Hematopoietic multipotent progenitor cell treated with erythropoietin and hydrocortisone succinate and interleukin-3 and kit ligand, for 4 days (in vitro differentiated cells): Measurements from ENCODE around the gene MTUS2.

Source experiments
- DNase-seq: peaks from one replicate; pipeline ENCODE4 v3.0.0-alpha.2; 2015

Gene MTUS2

GRCh38 chr13:28859717-28860116 lies 39.6 kb downstream of the MTUS2 start:
- no peak for DNase-seq

DNA sequence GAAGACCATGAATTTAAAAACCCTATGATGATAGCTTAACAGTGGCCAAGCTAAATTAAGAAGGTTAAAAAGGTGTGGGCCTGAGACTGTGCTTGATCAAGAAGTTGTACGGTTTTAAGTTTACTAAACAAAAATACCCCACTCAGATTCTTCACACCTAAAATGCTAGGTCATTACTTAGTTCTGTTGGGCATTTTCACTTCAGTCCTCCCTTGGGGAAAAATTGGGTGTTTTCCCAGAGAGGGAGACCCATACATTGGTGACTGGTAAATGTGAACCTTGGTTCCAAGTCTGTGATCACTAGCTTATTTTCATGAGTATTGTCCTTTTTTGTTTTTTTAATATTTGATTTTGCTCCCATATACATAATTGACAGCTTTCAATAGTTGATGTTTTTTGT lies 44.4 kb downstream of the MTUS2 start:
- DNase-seq = no peak

DNA sequence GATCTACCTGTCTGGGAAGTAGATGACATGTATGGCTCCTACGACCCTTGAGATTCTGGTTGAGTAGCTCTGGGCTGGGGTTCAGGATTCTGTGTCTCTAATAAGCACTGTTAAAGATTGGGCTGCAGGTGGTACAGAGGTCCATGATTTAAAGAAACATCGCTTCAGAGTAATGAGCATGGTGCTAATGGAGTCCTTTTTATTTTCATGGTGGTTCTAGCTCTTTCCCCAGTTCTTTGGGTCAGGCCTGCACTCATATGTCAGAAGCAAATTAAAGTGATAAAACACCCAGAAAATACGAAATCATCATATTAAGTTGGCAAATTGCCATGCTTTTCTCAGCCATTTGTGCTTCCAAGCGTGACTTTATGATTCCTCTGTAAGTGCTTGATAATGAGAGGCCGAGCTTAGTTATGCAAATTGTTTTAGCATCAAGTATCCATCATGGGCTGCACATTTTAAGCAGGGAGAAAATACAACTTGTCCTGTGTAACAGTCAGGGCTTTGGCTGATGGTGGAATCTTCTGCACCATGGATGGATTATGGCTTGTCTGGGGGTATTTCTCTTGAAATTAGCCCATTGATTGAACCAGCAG lies 45.1 kb downstream of the MTUS2 start:
- no peak for DNase-seq

- DNase-seq = no peak
These were observed 45.8 kb downstream of the MTUS2 start for GRCh38 chr13:28865951-28866350.

GRCh38 chr13:28866932-28867331 lies 46.8 kb downstream of the MTUS2 start:
- no peak for DNase-seq

GRCh38 chr13:28867564-28867963 lies 47.4 kb downstream of the MTUS2 start:
- DNase-seq = no peak

DNA sequence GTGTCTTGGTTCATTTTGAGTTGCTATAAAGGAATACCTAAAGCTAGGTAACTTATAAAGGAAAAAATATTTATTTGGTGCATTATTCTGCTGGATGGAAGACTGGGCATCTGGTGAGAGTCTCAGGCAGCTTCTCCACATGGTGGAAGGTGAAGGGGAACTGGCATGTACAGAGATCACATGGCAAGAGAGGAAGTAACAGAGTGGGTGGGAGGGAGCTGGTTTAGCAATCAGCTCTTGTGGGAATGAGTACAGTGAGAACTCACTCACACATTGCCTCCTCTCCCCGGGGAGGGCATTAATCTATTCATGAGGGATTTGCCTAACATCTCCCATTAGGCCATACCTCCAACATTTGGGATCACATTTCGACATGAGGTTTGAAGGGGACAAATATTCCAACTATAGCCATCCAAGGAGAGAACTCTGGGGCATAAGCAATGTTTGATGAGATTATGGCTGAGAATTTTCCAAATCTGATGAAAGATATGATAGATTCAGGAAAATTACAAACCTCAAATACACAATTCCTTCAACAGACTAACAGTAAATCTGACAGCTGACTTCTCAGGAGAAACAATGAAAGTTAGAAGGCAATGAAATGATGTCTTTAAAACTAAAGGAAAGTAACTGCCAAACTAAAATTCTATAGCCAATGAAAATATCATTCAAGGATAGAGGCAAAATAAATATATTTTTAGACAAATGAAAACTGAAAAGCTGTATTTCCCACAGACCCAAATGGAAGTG lies 52.5 kb downstream of the MTUS2 start:
- DNase-seq = peak; percentile 11

DNA sequence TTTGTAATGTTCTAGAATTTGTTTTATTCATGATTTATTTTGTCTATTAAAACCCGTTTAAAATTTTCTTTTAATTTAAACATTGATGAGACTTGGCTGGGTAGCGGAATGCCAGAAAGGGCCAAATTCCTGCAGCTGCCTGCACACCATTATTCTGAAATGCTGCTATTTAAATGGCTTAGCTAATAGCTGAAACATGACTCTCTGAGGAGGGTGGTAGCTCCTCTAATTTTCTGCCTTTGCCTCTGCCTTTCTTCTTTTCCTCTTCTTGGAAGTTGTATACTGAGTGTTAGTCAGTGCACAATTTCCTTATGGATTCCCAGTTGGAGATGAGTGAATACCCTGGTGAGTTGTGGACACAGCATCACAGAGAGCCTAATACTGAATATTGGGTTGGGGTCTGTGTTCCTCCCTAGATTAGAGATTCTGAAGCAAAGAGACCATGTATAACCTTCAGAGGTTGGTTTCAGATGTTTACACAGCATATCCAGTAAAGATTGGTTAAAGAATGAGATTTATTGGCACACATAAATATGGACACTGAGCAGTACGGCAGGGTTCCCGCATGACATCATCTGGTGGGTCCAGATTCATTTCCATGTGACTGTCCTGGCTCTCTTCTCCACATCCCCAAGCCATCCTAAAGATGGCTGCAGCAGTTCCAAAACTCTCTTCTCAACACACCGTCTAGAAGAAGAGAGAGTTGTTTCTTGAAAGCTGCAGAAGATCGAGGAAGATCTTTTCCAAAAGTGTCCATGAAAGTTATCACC lies 55.9 kb downstream of the MTUS2 start:
- no peak for DNase-seq

DNA sequence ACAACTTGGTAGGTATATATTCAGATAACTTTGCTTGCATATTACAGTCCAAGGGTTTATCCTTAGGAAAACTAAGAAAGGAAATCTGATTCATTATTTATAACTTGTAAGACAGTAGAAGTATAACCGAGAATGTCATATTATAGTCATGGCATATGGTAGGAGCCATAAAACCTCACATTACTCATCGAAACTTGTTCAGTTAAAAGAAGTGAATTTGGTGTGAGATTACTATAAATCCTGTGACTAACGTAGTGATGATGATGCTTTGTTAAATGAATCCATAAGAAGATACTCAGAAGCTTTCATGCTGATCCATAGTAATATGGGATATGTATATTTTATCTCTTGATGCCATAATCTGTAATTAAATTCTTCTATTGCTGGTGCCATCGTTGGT lies 57.3 kb downstream of the MTUS2 start:
- no peak for DNase-seq

DNA sequence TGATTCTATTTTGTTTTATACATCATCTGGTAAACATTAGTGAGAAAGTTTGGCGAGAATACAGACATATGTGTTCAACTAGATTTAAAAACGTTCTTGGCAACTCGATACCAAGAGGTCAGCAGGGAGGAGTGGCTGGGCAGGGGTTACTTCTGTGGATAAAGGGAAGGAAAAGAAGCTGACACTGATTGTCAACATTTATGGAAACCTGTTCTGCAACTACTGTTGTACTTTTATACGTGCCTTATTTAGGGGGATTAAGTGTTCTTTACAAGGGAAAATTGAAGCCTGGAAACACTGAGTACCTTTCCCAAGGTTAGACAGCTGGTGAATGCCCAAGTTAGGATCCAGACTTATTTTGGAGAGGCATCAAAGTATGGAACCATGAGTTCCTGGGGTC lies 65.0 kb downstream of the MTUS2 start:
- no peak for DNase-seq

DNA sequence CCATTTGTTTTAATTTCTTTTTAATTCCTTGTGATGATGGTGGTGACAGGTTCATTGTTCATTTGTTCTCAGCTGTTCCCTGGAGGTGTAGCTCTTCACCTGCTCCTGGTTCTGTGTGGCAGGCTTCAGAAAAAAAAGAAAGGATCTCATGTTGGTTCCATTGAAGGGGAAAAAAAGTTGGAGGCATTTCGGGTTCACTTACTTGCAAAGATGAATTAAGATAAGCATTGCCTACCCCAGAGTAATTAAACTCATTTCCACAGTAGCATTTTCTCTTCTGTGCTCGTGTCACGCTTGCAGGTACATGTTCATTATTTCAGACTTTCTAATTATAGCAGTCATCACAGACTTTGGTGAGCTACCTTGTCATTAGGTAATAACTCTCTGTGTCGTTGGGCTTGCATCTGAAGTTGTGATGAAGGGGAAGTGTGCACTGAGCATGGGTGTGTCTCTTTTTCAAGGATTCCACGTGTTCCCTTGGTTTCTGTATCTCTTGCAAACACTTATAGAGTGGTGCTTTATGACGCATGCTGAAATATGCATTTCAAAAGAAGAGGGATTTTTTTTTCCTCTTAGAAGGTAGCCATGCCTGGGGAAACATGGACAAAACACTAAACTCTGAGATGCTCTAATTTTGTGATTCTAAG lies 69.1 kb downstream of the MTUS2 start:
- DNase-seq = no peak

- DNase-seq = no peak
These were observed 70.6 kb downstream of the MTUS2 start for GRCh38 chr13:28890712-28891111.

GRCh38 chr13:28918030-28918429 lies 97.9 kb downstream of the MTUS2 start:
- no peak for DNase-seq

DNA sequence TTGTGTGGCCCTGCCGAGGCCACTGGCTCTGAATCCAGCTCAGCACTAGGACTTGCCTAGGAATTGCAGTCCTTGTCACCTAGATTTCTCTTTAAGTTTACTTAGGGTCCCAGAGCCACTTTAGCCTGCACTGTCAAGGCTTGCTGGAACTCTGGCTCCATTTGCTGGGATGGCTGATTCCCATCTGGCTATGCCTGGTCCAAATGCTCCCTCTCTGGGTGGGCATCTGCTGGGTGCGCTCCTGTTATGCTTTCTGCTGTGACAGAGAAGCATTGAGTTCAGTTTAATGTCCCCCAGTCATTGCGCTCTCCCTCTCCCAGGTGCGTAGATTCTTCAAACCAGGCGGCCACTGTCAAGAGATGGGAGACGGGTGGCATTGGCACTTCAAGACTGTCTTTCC lies 102.2 kb downstream of the MTUS2 start:
- no peak for DNase-seq

- no peak for DNase-seq
These were observed 115.0 kb downstream of the MTUS2 start for GRCh38 chr13:28935104-28935503.

DNA sequence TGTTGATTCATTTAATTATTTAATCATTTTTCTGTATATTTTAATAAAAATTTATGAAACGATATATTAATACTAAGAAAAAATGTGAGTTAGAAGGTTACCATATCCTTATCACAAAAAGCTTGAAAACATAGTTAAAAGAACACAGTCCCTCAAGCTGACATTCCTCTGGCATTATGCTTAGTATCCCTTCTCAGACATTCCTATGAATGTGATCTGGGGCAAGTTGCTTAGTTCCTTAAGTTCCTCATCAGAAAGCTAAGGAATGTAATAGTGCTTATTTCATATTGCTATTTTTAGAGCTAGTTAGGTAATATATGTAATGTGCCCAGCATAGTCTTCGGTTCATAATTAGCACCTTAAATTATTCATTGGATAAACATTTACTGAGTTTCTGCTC lies 122.8 kb downstream of the MTUS2 start:
- DNase-seq = no peak

DNA sequence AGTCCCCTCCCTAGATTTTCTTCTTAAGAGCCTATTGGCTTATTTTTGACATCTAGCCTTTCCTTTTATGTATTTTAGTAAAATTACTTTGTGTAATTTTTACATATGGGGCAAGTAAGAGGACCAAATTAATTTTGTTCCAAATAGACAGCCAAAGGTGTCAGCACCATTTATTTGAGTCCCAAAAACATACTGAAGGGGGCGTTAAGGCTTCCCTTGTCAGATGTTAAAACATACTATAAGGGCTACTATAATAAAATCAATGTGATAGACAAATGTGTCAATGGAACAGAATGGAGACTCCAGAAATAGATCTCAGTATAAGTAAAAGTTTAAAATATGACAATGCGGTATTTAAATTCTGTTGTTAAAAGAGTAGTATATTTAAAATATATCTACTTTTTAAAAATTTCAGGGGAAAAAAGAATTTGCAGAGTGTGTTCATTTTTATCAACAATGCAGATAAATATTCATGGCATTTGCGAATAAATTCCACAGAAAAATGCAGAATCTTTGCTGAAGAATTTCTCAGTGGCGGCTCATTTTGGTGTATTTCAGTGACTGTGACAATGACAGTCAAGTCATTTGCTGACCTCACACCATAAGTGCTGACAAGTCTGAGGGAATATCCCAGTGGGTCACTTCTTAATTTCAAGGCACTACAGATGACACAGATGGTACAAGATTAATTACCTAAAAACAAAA lies 133.7 kb downstream of the MTUS2 start:
- DNase-seq = peak; percentile 7

GRCh38 chr13:28954419-28954725 lies 134.2 kb downstream of the MTUS2 start:
- no peak for DNase-seq

DNA sequence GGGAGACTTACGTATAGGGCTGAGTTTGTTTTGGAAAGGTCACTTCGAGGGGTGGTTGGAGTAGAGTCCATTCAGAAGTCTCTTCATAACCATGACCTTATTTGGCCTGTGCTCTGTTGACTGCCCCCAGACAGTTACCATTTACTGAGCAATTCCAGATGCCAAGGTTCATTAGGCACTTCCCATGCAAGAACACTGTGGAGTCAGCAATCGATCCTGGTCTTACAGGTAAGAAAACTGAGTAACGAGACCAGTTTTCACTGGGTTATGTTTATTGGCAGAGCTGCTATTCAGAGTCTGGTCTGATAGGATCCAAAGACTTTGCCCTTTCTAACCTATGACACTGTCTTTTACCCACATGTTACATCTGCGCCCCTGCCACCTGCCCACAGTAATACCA lies 134.7 kb downstream of the MTUS2 start:
- DNase-seq = no peak

GRCh38 chr13:28955264-28955966 lies 135.3 kb downstream of the MTUS2 start:
- no peak for DNase-seq

DNA sequence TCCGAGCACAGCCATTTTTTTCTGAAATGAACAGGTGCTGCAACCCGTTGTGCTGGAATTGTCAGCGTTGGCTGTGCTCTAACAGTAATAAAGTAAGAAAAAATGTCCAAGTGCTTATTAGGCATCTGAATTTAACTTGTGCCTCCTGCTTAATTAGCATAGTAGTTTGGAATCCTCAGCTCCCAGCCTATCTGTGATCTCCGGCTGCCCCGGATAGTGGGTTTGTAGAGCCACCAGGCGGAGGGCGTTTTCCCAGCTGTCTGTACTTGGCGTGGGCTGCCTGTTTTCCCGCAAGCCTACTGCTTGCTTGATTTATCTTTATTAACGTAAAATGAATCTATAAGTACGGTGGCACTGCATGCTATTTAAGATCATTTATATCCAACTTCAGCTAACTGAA lies 137.9 kb downstream of the MTUS2 start:
- no peak for DNase-seq

DNA sequence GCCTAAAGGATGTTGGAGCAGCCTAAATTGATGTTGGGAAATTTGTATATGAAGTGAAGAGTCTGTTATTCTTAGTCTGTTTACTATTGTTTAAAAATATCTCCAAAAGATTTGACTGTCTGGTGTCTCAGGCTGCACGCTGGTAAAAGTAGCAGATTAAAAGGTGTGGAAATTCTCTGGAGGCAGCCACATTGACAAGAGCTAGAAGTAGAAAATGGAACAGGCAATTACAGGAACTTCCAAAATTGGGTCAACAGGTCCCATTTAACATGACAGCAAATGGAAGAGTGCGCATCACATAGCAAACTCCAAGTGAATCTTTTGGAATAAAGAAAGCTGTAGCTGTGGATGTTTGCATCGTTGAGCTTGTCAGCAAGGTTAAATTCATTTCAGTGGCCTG lies 138.3 kb downstream of the MTUS2 start:
- no peak for DNase-seq

DNA sequence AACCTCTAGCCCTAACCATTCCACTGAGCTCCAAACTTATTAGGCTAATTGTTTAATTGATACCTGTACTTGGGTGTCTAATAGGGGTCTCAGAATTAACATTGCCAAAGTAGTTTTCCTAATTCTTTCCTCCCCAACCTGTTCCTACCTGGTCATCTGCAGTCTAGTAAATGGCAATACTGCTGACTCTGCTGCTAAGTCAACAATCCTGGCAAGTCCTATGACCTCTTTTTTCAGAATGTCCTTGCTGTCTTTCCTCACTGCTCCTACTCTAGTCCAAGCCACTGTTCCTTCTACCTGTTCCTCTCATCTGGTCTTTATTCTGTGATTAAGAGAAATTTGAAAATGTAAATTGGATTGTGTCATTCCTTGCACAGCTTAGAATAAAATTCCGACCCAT lies 143.9 kb downstream of the MTUS2 start:
- no peak for DNase-seq
